K562 (cell line): ENCODE data around the gene SRRD. TPM values are rescaled to one million over a fixed set of nuclear protein-coding genes. Genes with fewer than 3 reads are reported as not detected.

Experiments
- ARID2 ChIP-seq: fragments of 450-650 bp; IDR thresholded peaks from 2 replicates; pipeline ENCODE4 v1.6.1; 2017; ENCODE audit warnings: antibody characterized with exemption, mild to moderate bottlenecking
- ATF7 ChIP-seq: fragments of 450-650 bp; IDR thresholded peaks from 2 replicates; pipeline ENCODE4 v1.7.1; 2014; ENCODE audit warnings: mild to moderate bottlenecking, moderate library complexity
- ELF2 ChIP-seq: fragments of 250-450 bp; sonication (Bioruptor Pico); IDR thresholded peaks from 2 replicates; pipeline ENCODE4 v1.5.0; 2021; ENCODE audit warnings: mild to moderate bottlenecking
- GATA2 ChIP-seq: sonication (generic); formaldehyde crosslinking; IDR thresholded peaks from 2 replicates; pipeline ENCODE4 v1.4.0; 2020; ENCODE audit warnings: mild to moderate bottlenecking, missing genetic modification reagents
- HDAC3 ChIP-seq: fragments of 450-650 bp; IDR thresholded peaks from 2 replicates; pipeline ENCODE4 v1.6.1; 2018; ENCODE audit warnings: borderline replicate concordance, mild to moderate bottlenecking, moderate library complexity; ENCODE audit not compliant: partially characterized antibody
- IFI16 ChIP-seq: fragments of 250-450 bp; sonication (Bioruptor Pico); IDR thresholded peaks from 2 replicates; pipeline ENCODE4 v2.1.2; 2022; ENCODE audit warnings: mild to moderate bottlenecking, inconsistent platforms
- KLF1 ChIP-seq: fragments of 450-650 bp; IDR thresholded peaks from 2 replicates; pipeline ENCODE4 v1.6.1; 2016; ENCODE audit warnings: missing genetic modification characterization, missing compliant biosample characterization
- KLF16 ChIP-seq: IDR thresholded peaks from 2 replicates; pipeline ENCODE4 v1.6.1; 2016; ENCODE audit warnings: antibody characterized with exemption
- NCOA2 ChIP-seq, 2 experiments: fragments of 450-650 bp; IDR thresholded peaks; 2 replicates each; pipeline ENCODE4 v1.6.1; 2018; ENCODE audit warnings: mild to moderate bottlenecking in 2 of 2, moderate library complexity in 1 of 2; ENCODE audit not compliant: partially characterized antibody in 2 of 2
- PTBP1 ChIP-seq: fragments of 200-400 bp; formaldehyde crosslinking; IDR thresholded peaks from 2 replicates; pipeline ENCODE4 v1.6.1; 2017; ENCODE audit warnings: low read depth, low read length
- PTTG1 ChIP-seq: fragments of 450-650 bp; IDR thresholded peaks from 2 replicates; pipeline ENCODE4 v1.6.1; 2016; ENCODE audit warnings: low read depth, mild to moderate bottlenecking, missing genetic modification characterization, missing compliant biosample characterization
- RB1 ChIP-seq: fragments of 450-650 bp; IDR thresholded peaks from 2 replicates; pipeline ENCODE4 v1.6.1; 2017; ENCODE audit warnings: low read depth, mild to moderate bottlenecking
- RNF2 ChIP-seq: sonication (generic); IDR thresholded peaks from 2 replicates; pipeline ENCODE4 v1.6.1; 2016
- SIN3A ChIP-seq, 2 experiments: fragments of 150-350 bp in 1 of 2; IDR thresholded peaks; 2 replicates each; pipeline ENCODE4 v1.6.1; 2011 to 2016; ENCODE audit warnings: borderline replicate concordance in 2 of 2, low read depth in 2 of 2, low read length in 2 of 2, mild to moderate bottlenecking in 2 of 2, moderate library complexity in 2 of 2; ENCODE audit not compliant: control insufficient read depth in 1 of 2
- SLC30A9 ChIP-seq: fragments of 250-450 bp; sonication (Bioruptor Pico); IDR thresholded peaks from 2 replicates; pipeline ENCODE4 v1.8.0; 2022; ENCODE audit warnings: mild to moderate bottlenecking, moderate library complexity
- TAF9B ChIP-seq: fragments of 450-650 bp; IDR thresholded peaks from 2 replicates; pipeline ENCODE4 v1.6.1; 2018; ENCODE audit warnings: mild to moderate bottlenecking; ENCODE audit not compliant: partially characterized antibody
- TRIM24 ChIP-seq, 2 experiments: fragments of 450-650 bp; IDR thresholded peaks; 2 replicates each; pipeline ENCODE4 v1.6.1; 2016
- ZBTB17 ChIP-seq: fragments of 450-650 bp; formaldehyde crosslinking; IDR thresholded peaks from 2 replicates; pipeline ENCODE4 v1.4.0; 2020; ENCODE audit warnings: mild to moderate bottlenecking
- ZNF124 ChIP-seq: sonication (generic); formaldehyde crosslinking; IDR thresholded peaks from 2 replicates; pipeline ENCODE4 v1.8.1; 2022; ENCODE audit warnings: missing genetic modification reagents
- ZNF133 ChIP-seq: fragments of 250-450 bp; sonication (Bioruptor Pico); IDR thresholded peaks from 2 replicates; pipeline ENCODE4 v1.4.0; 2020; ENCODE audit warnings: mild to moderate bottlenecking
- ZNF175 ChIP-seq: fragments of 200-800 bp; sonication (Bioruptor generic); IDR thresholded peaks from 2 replicates; pipeline ENCODE4 v1.6.1; 2016; ENCODE audit warnings: low read depth, mild to moderate bottlenecking, missing genetic modification characterization, missing compliant biosample characterization
- ZNF41 ChIP-seq: fragments of 250-450 bp; sonication (Bioruptor Pico); conservative IDR thresholded peaks from 2 replicates; pipeline ENCODE4 v1.4.0; 2020; ENCODE audit warnings: mild to moderate bottlenecking
- polyA plus RNA-seq, 8 experiments: library from polyadenylated mRNA; depleted of rRNA in 4 of 8; stranded (reverse) in 5 of 8; unstranded in 3 of 8; fragments of >200 nt; fragmentation: Nextera tagmentation in 2 of 8; fragmentation: Illumina TruSeq in 1 of 8; extraction: Ambion mirVana in 2 of 8; extraction: Trizol in 1 of 8; gene quantifications; 2 replicates each; pipeline versions ENCODE4 v1.2.1 to v1.2.3, GENCODE V29; 2011 to 2014; ENCODE audit warnings: inconsistent platforms in 1 of 8, missing spikeins in 1 of 8
- total RNA-seq, 7 experiments: library from RNA; depleted of rRNA in 6 of 7; stranded (reverse); fragments of >200 nt in 6 of 7; fragmentation: Illumina TruSeq in 2 of 7; extraction: Trizol in 2 of 7; gene quantifications; 2 replicates each; pipeline versions ENCODE4 v1.2.1 to v1.2.3, GENCODE V29; 2011 to 2021; ENCODE audit warnings: low replicate concordance in 1 of 7
- TF ChIP-seq, protein P1 (sequence below): fragments of 450-650 bp; IDR thresholded peaks from 2 replicates; pipeline ENCODE4 v1.6.1; 2017; ENCODE audit warnings: mild to moderate bottlenecking, moderate library complexity
- TF ChIP-seq, protein P2 (sequence below): sonication (generic); formaldehyde crosslinking; IDR thresholded peaks from 2 replicates; pipeline ENCODE4 v1.8.0; 2023; ENCODE audit warnings: mild to moderate bottlenecking, missing genetic modification reagents
- TF ChIP-seq, protein P3 (sequence below): fragments of 450-650 bp; IDR thresholded peaks from 2 replicates; pipeline ENCODE4 v1.6.1; 2014; ENCODE audit warnings: low read depth, mild to moderate bottlenecking, moderate library complexity, borderline replicate concordance
- TF ChIP-seq, protein P4 (sequence below): fragments of 450-650 bp; IDR thresholded peaks from 2 replicates; pipeline ENCODE4 v1.6.1; 2016; ENCODE audit warnings: missing biosample characterization, missing genetic modification characterization

The SRRD gene
- total and polyA plus RNA-seq, 9 of the 15 experiments (the other 6 are each of a cell fraction or from before 2014, with no cell fraction given): 4.9 to 59.4 (median 34.4) TPM

DNA sequence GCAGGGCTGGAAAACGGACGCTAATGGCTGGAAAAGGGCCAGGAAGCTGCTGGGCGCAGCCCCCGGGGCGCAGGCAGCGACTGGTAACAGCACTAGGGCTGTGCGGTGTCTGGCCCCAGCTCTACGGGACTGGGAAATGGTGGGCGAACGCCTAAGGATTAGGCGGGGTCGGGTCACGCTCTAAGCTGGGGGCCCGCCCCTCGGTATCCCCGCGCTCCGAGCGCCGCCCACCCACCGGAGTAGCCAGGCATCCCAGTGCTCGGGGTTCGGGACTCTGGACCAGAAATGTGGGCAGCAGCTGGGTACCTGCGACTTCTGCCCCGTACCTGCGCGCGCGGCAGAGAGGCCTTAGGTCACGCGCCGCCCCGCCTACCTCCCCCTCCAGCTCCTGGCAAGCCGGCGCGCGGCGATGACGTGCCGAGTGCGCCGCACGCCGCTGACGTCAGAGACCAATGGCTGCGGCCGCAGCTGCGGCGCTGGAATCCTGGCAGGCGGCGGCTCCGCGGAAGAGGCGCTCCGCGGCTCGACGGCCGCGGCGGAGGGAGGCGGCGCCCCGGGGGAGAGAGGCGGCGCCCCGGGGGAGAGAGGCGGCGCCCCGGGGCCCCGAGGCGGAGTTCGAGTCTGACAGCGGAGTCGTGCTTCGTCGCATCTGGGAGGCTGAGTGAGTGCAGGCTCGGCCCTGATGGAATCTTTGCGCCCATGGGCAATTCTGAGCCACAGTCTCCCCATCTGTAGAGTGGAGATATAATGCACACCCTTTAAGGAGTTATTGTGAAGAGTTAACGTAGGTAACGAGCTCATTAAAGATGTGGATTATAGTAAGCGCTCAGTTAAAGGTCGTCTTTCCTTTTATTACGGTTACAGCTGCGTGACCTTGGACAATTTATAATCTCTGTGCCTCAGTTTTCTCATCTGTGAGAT is at the start of gene SRRD, which contains the start of gene HPS4 (continued):
- TF ChIP-seq, protein P1, sequence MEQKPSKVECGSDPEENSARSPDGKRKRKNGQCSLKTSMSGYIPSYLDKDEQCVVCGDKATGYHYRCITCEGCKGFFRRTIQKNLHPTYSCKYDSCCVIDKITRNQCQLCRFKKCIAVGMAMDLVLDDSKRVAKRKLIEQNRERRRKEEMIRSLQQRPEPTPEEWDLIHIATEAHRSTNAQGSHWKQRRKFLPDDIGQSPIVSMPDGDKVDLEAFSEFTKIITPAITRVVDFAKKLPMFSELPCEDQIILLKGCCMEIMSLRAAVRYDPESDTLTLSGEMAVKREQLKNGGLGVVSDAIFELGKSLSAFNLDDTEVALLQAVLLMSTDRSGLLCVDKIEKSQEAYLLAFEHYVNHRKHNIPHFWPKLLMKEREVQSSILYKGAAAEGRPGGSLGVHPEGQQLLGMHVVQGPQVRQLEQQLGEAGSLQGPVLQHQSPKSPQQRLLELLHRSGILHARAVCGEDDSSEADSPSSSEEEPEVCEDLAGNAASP: no peak
- peak; percentile 85 to 90; a peak in 3 of 4 replicates for TF ChIP-seq SIN3A (IDR thresholded peaks at IDR 0.05; ENCODE audit: borderline replicate concordance in 2 of 2, control insufficient read depth in 1 of 2, low read depth in 2 of 2, low read length in 2 of 2)
- no peak for TF ChIP-seq ARID2
- TF ChIP-seq HDAC3: no peak
- TF ChIP-seq ZNF133 (CRISPR knock-in tag): no peak
- no peak for TF ChIP-seq ELF2 (CRISPR knock-in tag)
- peak; percentile 91 for TF ChIP-seq ATF7
- TF ChIP-seq, protein P2, sequence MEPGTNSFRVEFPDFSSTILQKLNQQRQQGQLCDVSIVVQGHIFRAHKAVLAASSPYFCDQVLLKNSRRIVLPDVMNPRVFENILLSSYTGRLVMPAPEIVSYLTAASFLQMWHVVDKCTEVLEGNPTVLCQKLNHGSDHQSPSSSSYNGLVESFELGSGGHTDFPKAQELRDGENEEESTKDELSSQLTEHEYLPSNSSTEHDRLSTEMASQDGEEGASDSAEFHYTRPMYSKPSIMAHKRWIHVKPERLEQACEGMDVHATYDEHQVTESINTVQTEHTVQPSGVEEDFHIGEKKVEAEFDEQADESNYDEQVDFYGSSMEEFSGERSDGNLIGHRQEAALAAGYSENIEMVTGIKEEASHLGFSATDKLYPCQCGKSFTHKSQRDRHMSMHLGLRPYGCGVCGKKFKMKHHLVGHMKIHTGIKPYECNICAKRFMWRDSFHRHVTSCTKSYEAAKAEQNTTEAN (CRISPR knock-in tag): no peak
- no peak for TF ChIP-seq GATA2
- no peak for TF ChIP-seq ZNF124
- TF ChIP-seq NCOA2 (IDR thresholded peaks at IDR 0.05; ENCODE audit: partially characterized antibody in 2 of 2): no peak
- no peak for TF ChIP-seq PTBP1
- no peak for TF ChIP-seq ZNF41 (CRISPR knock-in tag)
- no peak for TF ChIP-seq RNF2
- peak; percentile 41 for TF ChIP-seq TAF9B
- TF ChIP-seq RB1: peak; percentile 90
- TF ChIP-seq KLF16: no peak
- no peak for TF ChIP-seq IFI16 (CRISPR knock-in tag)
- TF ChIP-seq ZBTB17 (CRISPR knock-in tag): no peak
- TF ChIP-seq TRIM24 (IDR thresholded peaks at IDR 0.05): no peak
- TF ChIP-seq ZNF175 (CRISPR knock-in tag): no peak
- TF ChIP-seq PTTG1: no peak
- TF ChIP-seq SLC30A9 (CRISPR knock-in tag): no peak
- TF ChIP-seq KLF1 (tag): no peak
- TF ChIP-seq, protein P3, sequence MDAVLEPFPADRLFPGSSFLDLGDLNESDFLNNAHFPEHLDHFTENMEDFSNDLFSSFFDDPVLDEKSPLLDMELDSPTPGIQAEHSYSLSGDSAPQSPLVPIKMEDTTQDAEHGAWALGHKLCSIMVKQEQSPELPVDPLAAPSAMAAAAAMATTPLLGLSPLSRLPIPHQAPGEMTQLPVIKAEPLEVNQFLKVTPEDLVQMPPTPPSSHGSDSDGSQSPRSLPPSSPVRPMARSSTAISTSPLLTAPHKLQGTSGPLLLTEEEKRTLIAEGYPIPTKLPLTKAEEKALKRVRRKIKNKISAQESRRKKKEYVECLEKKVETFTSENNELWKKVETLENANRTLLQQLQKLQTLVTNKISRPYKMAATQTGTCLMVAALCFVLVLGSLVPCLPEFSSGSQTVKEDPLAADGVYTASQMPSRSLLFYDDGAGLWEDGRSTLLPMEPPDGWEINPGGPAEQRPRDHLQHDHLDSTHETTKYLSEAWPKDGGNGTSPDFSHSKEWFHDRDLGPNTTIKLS: no peak; the same call in 1 of the 2 replicates
- TF ChIP-seq, protein P4, sequence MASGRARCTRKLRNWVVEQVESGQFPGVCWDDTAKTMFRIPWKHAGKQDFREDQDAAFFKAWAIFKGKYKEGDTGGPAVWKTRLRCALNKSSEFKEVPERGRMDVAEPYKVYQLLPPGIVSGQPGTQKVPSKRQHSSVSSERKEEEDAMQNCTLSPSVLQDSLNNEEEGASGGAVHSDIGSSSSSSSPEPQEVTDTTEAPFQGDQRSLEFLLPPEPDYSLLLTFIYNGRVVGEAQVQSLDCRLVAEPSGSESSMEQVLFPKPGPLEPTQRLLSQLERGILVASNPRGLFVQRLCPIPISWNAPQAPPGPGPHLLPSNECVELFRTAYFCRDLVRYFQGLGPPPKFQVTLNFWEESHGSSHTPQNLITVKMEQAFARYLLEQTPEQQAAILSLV (tag): no peak
